NCI-H446 treated with DMSO at 0.1 percent for 48 hours (cell line): ENCODE measurements around the gene CNIH3.
"Not testable (repeated sequence)": the region's sequence is repeated elsewhere in the genome, so short reads cannot be mapped to it uniquely, and the experiment has no call there.

Experiments
- DNase-seq: peaks from one replicate; lab custom pipeline; 2025; lab: John Stamatoyannopoulos, UW

Gene CNIH3

DNA sequence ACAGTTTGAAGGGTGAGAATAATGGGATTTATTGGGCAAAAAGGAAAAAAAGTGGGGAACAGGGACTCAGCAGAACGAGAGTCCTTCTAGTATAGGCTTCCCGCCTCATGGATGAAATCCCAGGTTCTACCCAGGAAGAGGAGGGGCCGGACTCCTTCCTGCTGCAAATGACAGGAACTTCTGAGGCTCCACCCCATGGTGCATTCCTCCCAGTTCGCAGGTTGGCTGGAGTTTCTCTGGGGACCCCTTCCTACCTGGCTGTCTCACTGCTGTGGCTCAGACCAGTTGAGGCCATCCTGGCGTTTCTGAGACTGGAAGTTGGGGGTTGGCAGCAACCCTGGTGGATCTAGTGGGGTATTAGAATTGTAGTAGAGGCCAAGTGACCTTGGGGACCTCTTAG is 27.5 kb downstream of the CNIH3 start:
- no peak for DNase-seq

GRCh38 chr1:224644553-224645154 is 28.5 kb downstream of the CNIH3 start:
- DNase-seq, result peak; percentile 2

- no peak for DNase-seq
Measured at GRCh38 chr1:224647449-224647848, 31.3 kb downstream of the CNIH3 start.

- no peak for DNase-seq
Measured at GRCh38 chr1:224650290-224650689, 34.2 kb downstream of the CNIH3 start.

- DNase-seq, result no peak
Measured at GRCh38 chr1:224651188-224651587, 35.1 kb downstream of the CNIH3 start.

DNA sequence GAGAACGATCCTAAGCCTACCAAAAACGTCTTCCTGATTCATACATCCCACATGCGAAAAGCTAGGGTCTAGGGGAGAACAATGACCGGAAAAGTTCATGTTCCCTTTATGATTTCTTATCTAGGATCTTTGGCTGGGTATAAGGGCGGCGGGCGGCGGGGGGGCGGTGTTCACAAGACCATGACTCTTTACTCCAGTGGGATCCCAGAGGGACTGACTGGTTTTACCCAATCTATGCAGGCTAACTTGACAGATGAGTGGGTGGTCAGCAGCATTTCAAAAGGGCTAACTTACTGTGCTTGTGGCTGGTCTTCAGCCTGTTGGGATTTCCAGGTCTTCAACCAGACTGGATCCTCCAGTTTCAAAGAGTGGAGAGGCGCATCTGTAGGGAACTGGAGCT is 40.3 kb downstream of the CNIH3 start:
- no peak for DNase-seq

DNA sequence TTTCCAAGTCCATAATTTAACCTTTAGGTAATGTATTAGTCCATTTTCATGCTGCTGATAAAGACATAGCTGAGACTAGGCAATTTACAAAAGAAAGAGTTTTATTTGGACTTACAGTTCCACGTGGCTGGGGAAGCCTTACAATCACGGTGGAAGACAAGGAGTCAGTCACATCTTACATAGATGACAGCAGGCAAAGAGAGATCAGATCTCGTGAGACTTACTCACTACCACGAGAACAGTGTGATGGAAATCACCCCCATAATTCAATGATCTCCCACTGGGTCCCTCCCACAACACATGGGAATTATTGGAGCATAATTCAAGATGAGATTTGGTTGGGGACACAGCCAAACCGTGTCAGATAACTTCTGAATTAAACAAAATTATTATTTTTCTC is 44.0 kb downstream of the CNIH3 start:
- DNase-seq, result no peak

DNA sequence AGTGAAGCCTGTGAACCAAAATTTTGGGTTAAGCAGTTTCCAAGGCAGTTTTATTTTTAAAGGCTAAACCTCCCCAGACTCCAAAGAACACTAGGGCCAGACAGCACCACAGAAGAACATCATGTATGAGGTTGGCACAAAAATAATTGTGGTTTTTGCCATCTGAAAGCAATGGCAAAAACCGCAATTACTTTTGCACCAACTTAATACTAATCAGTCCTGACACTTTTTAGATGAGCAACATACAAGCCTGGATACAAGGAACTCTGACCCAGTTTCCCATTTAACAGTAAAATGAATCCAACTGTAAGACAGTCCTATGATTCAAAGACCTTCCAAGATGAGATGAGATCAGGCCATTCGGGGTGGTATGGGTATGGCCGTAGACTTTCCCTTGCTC is 46.8 kb downstream of the CNIH3 start:
- no peak for DNase-seq

DNA sequence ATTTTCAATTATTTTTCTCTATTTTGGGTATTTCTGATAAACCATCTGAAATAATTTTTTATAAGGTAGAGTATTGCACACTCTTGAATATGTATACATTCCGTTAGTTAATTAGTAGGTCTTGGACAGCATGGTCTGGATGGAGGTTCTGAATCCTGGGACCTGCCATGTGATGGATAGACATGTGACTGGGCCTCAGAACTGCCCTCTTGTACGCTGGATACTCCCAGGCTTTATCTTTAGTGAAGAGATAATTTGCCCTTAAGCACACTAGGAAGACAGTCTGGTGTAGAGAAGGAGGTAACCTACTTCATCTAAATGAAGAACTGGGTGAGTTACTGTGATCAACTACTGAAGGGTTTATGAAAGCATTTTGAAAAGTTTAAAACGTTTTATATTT is 48.9 kb downstream of the CNIH3 start:
- DNase-seq, result no peak

GRCh38 chr1:224666078-224666477 is 50.0 kb downstream of the CNIH3 start:
- DNase-seq, result no peak

DNA sequence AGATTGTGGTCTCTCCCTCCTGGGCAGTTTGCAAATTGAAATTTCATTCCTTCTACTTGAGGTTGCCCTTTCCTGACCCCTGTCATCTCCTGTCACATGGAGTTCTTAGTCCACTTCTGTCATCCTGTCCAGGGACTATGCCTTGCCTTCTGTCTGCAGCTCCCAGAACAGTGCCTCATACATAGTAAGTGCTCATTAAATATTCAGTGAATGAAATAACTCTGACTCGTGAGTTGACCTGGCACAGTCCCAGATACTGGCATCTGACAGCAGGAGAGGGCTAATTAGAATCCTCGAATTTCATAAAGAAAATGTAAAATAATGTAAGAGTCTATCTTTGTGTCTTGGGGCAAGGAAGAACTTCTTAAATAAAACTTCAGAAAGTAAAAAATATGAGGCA is 50.8 kb downstream of the CNIH3 start:
- no peak for DNase-seq

DNA sequence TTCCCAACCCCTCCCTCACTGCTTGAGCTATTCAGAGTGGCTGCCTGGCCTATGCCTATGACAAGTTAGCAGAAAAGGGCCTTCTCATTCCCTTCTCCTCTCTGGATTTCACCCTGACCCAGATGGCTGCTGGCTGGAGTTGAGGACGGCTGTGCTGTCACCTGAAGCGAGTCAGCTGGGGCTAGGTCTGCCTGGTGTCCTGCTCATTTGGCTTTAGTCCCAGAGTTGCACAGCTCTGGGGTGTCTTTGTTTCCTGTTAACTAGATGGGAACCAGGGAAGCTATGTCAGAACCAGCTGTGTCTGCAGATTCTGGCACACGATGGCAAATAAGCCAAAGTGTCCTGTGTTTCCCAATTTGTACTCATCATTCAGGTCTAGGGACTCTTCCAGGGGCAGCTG is 52.9 kb downstream of the CNIH3 start:
- DNase-seq, result no peak

GRCh38 chr1:224669403-224669802 is 53.3 kb downstream of the CNIH3 start:
- DNase-seq, result no peak

GRCh38 chr1:224670506-224670905 is 54.4 kb downstream of the CNIH3 start:
- DNase-seq, result no peak

GRCh38 chr1:224671076-224671475 is 55.0 kb downstream of the CNIH3 start:
- DNase-seq, result no peak

DNA sequence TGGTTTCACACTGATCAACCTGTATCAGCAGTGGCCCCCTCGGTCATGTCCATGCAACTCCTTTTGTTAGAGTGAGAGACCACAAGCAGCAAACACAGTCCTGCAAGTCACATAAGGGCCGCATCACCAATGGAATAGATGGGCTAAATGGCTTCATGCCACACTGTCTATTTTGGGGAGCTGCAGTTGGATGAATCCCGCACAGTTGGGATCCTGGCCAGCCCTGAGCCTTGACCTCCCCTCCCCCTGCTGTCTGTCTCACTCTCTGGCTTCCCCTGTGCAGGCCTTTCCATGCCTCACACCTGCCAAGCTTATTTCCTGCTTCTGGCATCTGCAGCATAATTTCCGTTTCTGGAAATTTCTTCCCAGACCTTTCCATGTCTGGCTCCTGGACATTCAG is 57.0 kb downstream of the CNIH3 start:
- no peak for DNase-seq

DNA sequence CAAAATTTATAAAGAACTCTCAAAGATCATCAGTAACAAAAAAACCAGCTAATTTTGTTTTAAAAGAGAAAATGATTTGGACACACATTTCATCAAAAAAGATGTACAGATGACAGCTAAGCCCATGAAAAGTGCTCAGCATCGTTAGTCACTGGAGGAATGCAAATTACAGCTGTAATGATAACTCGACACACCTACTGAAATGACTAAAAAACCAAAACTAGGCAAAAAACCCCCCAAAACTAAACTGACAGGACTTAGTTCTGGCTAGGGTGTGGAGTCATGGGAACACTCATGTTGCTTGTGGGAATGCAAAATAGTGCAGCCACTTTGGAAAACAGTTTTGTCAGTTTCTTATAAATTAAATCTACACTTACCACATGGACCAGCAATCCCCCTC is 59.5 kb downstream of the CNIH3 start:
- no peak for DNase-seq

DNA sequence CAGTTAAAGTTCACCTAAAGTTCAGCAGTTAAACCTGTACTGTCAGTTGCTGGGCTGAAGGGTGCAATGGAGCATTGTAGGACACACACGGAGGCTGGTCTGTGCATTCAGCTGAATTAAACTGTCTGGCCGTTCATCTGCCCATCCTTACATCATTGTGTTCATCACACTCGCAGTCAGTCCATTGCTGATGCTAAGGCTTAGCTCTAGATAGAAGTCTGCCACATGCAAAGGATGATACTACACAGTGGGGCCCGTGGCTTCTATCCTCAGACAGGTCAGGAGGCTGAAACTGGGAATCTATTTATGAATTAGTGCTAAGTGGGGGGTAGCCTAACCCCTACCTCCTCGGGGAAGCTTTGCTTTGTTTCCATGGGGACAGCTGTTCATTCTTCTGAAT is 60.4 kb downstream of the CNIH3 start:
- DNase-seq, result no peak

GRCh38 chr1:224678168-224678567 is 62.1 kb downstream of the CNIH3 start:
- DNase-seq, result no peak

DNA sequence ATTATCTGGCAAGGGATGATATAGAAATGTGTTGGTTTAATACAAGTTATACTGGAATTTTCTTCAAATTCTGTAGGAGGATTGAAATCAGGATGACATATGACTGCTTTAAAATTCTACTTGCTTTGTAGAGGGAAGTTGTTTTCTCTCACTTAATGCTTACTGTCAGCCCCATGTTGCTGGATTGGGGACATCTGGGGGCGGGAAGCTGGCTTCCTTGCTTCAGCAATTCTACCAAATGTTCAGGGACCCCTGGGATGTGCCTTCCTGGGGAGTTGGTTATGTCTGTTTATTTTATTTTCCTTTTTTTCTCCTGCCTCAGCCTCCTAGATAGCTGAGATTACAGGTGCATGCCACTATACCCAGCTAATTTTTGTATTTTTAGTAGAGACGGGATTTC is 63.5 kb downstream of the CNIH3 start:
- no peak for DNase-seq

DNA sequence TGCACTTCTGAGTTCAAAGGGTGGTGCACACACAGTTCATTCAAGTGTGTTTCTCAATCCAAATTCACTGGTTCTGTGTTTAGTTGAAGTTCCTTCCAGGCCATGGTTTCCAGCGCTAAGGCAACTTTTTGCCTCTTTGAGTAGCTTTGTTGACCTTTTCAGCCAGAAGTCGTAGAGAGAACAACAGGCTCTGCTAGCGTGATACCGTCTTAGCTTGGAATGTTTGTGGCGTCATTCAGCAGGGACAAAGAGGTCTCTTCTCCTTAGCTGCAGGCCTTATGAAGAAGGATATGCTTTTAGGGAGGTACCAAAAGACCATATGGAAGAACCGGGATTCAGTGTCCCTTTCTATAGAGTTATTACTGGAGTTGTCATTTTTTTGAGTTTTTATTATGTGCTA is 65.7 kb downstream of the CNIH3 start:
- DNase-seq, result no peak

DNA sequence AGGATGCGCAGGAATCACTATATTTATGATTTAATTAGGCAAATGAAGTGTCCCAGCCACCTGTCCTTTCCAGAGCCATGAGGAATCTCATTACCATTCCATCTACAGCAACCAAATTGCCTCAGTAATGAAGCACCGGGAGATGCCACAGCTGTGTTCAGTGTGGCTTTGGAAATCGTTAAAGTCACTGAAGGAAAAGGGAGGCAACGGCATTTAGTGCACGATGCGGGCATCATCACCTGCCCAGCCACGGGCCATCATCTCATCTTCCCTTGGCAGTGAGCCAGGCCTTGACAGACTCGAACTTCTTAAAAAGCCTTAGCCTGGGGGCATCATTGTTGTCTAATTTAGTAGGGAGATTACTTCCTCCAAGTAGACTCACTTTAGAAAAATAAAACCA is 67.8 kb downstream of the CNIH3 start:
- no peak for DNase-seq

DNA sequence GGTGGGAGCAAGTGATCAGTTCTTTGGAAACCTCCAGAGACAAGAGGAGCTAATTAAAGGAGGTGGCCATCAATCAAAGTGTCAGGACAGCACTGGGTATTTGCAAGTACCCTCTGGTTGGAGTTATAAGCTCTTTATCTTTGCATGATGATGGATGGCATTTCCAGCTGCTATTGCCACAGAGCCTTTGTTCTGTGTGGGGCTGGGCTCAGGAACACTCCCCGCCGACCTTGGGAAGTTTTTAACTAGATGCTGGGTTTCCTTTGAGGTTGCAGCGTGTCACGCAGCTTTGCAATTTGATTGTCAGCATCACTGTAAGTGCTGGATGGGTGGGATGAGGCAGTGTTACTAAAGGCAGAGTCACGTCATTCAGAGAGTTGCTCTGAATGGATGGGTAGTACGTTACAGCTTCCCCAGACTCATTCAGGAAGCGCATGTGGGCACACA is 68.9 kb downstream of the CNIH3 start:
- DNase-seq, result no peak

GRCh38 chr1:224686140-224686539 is 70.0 kb downstream of the CNIH3 start:
- DNase-seq, result not testable (repeated sequence)

GRCh38 chr1:224687465-224687864 is 71.3 kb downstream of the CNIH3 start:
- no peak for DNase-seq
